Measurements from ENCODE around the gene CNNM3.

GRCh38 chr2:96831679-96832078 is 15.6 kb downstream of the CNNM3 start:
- TF ChIP-seq CTCF (IDR thresholded peaks at IDR 0.05; ENCODE audit: insufficient read depth, low read depth, low read length) (no peak), EZH2 (IDR thresholded peaks at IDR 0.05; ENCODE audit: insufficient read depth, low read length) (no peak)

Data from astrocyte (in vitro differentiated cells and primary cell).